ENCODE data around the gene SESN3. TPM values are rescaled to one million over a fixed set of nuclear protein-coding genes. Genes with fewer than 3 reads are reported as not detected.

SESN3 gene
- total RNA-seq, 1 experiment from 2014 or later = 1.4 TPM

- TF ChIP-seq SIN3A (IDR thresholded peaks at IDR 0.05; ENCODE audit: borderline replicate concordance, insufficient read depth, low read depth, low read length) (no peak), POLR2AphosphoS5 (IDR thresholded peaks at IDR 0.05; ENCODE audit: low read depth, low read length) (no peak), REST (IDR thresholded peaks at IDR 0.05; ENCODE audit: insufficient read depth in 1 of 2, low read depth in 2 of 2, low read length in 1 of 2) (no peak), TCF7L2 (IDR thresholded peaks at IDR 0.05; ENCODE audit: low read depth, low read length) (no peak), CTCF (IDR thresholded peaks at IDR 0.05) (no peak)
- Histone ChIP-seq H3K27me3 (ENCODE audit: control insufficient read depth, insufficient read depth, low read length) (no peaks in the 10 kb centered on the region), H3K4me1 (ENCODE audit: control insufficient read depth, insufficient read depth, low read length) (peaks cover 20% of the 10 kb centered on the region), H3K36me3 (ENCODE audit: control insufficient read depth, insufficient read depth, low read length) (no peaks in the 10 kb centered on the region), H3K4me3 (ENCODE audit: low read depth in 2 of 2, low read length in 2 of 2) (no peak overlapping the region), H3K27ac (ENCODE audit: low read length) (no peak overlapping the region), H3K9me3 (ENCODE audit: control insufficient read depth, insufficient read depth, low read depth, low read length) (no peaks in the 10 kb centered on the region)
- intact Hi-C loops (cut with micrococcal nuclease; ENCODE audit: unreplicated experiment) (loop anchor here (10.0 kb wide), 1 partner anchor 521 kb away; no protein-coding TSS in a partner anchor), in situ Hi-C loops (cut with HindIII; ENCODE audit: low pct_unique_long_range_greater_than_20kb, low sequenced_read_pairs) (no loop called here)
- no peak for DNase-seq (ENCODE audit: low read depth, low spot score)
- BruUV-seq (replicated peaks) = no TSS peak
- ATAC-seq = no peak
- CTCF ChIA-PET = no interaction called here
- POLR2A ChIA-PET = no interaction called here
These were observed 85.5 kb downstream of the SESN3 start for GRCh38 chr11:95145430-95146060.

DNA sequence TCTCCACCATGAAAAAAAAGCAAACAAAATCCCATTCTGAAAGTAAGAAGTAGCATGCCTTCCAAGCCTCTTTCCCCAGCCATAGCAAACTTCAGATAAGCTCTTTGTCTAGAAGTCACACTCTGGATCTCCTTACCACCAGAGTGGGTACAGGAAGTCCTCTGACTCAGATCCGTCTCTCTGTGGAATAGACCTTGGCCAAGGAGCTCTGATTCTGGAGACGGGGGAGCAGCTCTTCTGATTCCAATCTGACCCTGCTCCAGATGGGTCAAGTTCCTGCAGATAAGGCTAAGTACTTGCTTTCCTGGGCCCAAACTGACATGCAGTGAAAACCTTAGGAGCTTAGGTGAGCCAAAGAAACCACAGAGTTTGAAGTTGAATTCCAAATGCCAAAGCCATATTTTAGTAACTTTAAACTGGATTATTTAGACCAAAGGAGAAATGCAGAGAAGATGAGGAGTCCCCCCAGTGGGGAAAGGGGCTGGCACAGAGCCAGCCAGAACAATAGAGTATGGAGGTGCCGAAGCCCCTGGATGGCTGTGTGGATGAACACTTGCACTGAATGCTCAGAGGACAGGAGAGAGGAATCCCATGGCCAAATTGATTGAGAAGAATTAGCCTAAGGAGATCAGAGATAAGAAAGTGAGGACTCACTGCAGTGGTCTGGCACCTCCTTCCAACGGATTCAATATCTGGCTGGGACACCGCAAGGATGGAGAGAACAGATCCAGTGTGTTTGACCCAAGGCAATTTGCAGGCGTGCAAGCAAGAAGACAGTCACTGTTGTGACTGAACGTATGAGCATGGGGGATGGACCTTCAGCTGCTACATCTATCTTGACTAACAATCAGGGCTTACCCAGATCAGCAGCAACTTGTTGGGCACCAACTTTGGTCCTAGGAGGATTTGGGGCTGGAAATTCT is 86.4 kb downstream of the SESN3 start:
- Histone ChIP-seq H3K4me1 (ENCODE audit: control insufficient read depth, insufficient read depth, low read length) (peaks cover 12% of the 10 kb centered on the region), H3K9me3 (ENCODE audit: control insufficient read depth, insufficient read depth, low read depth, low read length) (no peaks in the 10 kb centered on the region), H3K36me3 (ENCODE audit: control insufficient read depth, insufficient read depth, low read length) (no peaks in the 10 kb centered on the region), H3K4me3 (ENCODE audit: low read depth in 2 of 2, low read length in 2 of 2) (no peak overlapping the region), H3K27me3 (ENCODE audit: control insufficient read depth, insufficient read depth, low read length) (peaks cover 2% of the 10 kb centered on the region; the same call in 1 of the 2 replicates), H3K27ac (ENCODE audit: low read length) (no peak overlapping the region)
- no TSS peak for BruUV-seq (replicated peaks)
- ATAC-seq = no peak
- no peak for TF ChIP-seq CTCF (IDR thresholded peaks at IDR 0.05)
- TF ChIP-seq SIN3A (IDR thresholded peaks at IDR 0.05; ENCODE audit: borderline replicate concordance, insufficient read depth, low read depth, low read length) = no peak
- intact Hi-C loops (cut with micrococcal nuclease; ENCODE audit: unreplicated experiment) (loop anchor here (10.0 kb wide), 1 partner anchor 520 kb away; no protein-coding TSS in a partner anchor), in situ Hi-C loops (cut with HindIII; ENCODE audit: low pct_unique_long_range_greater_than_20kb, low sequenced_read_pairs) (no loop called here)
- POLR2A ChIA-PET = no interaction called here
- DNase-seq (ENCODE audit: low read depth, low spot score) = no peak
- CTCF ChIA-PET = interaction anchor here (0.7 kb wide), 1 partner anchor 208 kb away, joined by 3 read pairs; no protein-coding TSS in a partner anchor
